Stomach smooth muscle (tissue), 2 donors: ENCODE data around the gene ADISSP.

Experiments
- H3K27ac ChIP-seq: one replicate; pipeline ENCODE4 v1.7.0; 2013; ENCODE audit warnings: mild to moderate bottlenecking, low read length, inconsistent platforms
- H3K27me3 ChIP-seq, 2 donors: one replicate each; pipeline ENCODE4 v1.7.0; 2013; ENCODE audit warnings: low read length in 2 of 2; ENCODE audit not compliant: insufficient read depth in 2 of 2, control insufficient read depth in 1 of 2
- H3K36me3 ChIP-seq, 2 donors: one replicate each; pipeline ENCODE4 v1.7.0; 2013; ENCODE audit warnings: low read length in 2 of 2; ENCODE audit not compliant: control insufficient read depth in 2 of 2, insufficient read depth in 2 of 2
- H3K4me1 ChIP-seq: one replicate; pipeline ENCODE4 v1.7.0; 2013; ENCODE audit warnings: low read length; ENCODE audit not compliant: control insufficient read depth, insufficient read depth
- H3K4me3 ChIP-seq, 2 donors: one replicate each; pipeline ENCODE4 v1.7.0; 2013; ENCODE audit warnings: low read length in 2 of 2
- H3K9ac ChIP-seq, 2 donors: one replicate each; pipeline ENCODE4 v1.7.0; 2013; ENCODE audit warnings: low read length in 2 of 2, mild to moderate bottlenecking in 1 of 2
- H3K9me3 ChIP-seq, 2 donors: one replicate each; pipeline ENCODE4 v1.7.0; 2013; ENCODE audit warnings: low read length in 2 of 2; ENCODE audit not compliant: control insufficient read depth in 2 of 2
- donor health status: healthy.
- donor health status: Pancreatic carcinoma.

ADISSP gene

GRCh38 chr20:3744806-3745685 is 22.5 kb downstream of the ADISSP start:
- no peak overlapping the region for H3K4me3 ChIP-seq

GRCh38 chr20:3744037-3744436 is 23.5 kb downstream of the ADISSP start:
- Histone ChIP-seq H3K27me3 (peaks cover 3 to 9% of the 10 kb centered on the region in 2 donors), H3K4me1 (peaks cover 9% of the 10 kb centered on the region), H3K9ac (no peak overlapping the region), H3K4me3 (no peak overlapping the region), H3K27ac (no peak overlapping the region), H3K36me3 (no peaks in the 10 kb centered on the region), H3K9me3 (no peaks in the 10 kb centered on the region)

More at GRCh38 chr20:3744806-3745685, 22.5 kb downstream of the ADISSP start:
- H3K36me3 ChIP-seq, result no peaks in the 10 kb centered on the region
- no peak overlapping the region for H3K9ac ChIP-seq
- H3K27me3 ChIP-seq, result peaks cover 3 to 8% of the 10 kb centered on the region in 2 donors
- no peak overlapping the region for H3K27ac ChIP-seq
- no peaks in the 10 kb centered on the region for H3K9me3 ChIP-seq
- peaks cover 7% of the 10 kb centered on the region for H3K4me1 ChIP-seq

GRCh38 chr20:3743251-3743650 is 24.3 kb downstream of the ADISSP start:
- Histone ChIP-seq H3K36me3 (no peaks in the 10 kb centered on the region), H3K27me3 (peaks cover 3 to 9% of the 10 kb centered on the region in 2 donors), H3K4me1 (peaks cover 5% of the 10 kb centered on the region), H3K9me3 (no peaks in the 10 kb centered on the region), H3K9ac (no peak overlapping the region), H3K27ac (no peak overlapping the region), H3K4me3 (no peak overlapping the region)

GRCh38 chr20:3741836-3742458 is 25.6 kb downstream of the ADISSP start:
- Histone ChIP-seq H3K36me3 (no peaks in the 10 kb centered on the region), H3K4me1 (peaks cover 5% of the 10 kb centered on the region), H3K9me3 (no peaks in the 10 kb centered on the region)

GRCh38 chr20:3740615-3741301 is 26.8 kb downstream of the ADISSP start:
- no peak overlapping the region for H3K4me3 ChIP-seq
- peaks cover 5% of the 10 kb centered on the region for H3K4me1 ChIP-seq
- H3K9ac ChIP-seq, result no peak overlapping the region
- H3K9me3 ChIP-seq, result no peaks in the 10 kb centered on the region
- H3K36me3 ChIP-seq, result no peaks in the 10 kb centered on the region
- no peak overlapping the region for H3K27ac ChIP-seq
- peaks cover 3 to 9% of the 10 kb centered on the region in 2 donors for H3K27me3 ChIP-seq

More at GRCh38 chr20:3741836-3742458, 25.6 kb downstream of the ADISSP start:
- no peak overlapping the region for H3K27ac ChIP-seq
- H3K9ac ChIP-seq, result no peak overlapping the region
- no peak overlapping the region for H3K4me3 ChIP-seq
- H3K27me3 ChIP-seq, result peaks cover 3 to 9% of the 10 kb centered on the region in 2 donors

- peaks cover 5% of the 10 kb centered on the region for H3K4me1 ChIP-seq
- no peak overlapping the region for H3K4me3 ChIP-seq
- H3K9me3 ChIP-seq, result no peaks in the 10 kb centered on the region
- peaks cover 3 to 9% of the 10 kb centered on the region in 2 donors for H3K27me3 ChIP-seq
- H3K27ac ChIP-seq, result no peak overlapping the region
- H3K9ac ChIP-seq, result no peak overlapping the region
- H3K36me3 ChIP-seq, result no peaks in the 10 kb centered on the region
Measured at GRCh38 chr20:3739926-3740451, 27.6 kb downstream of the ADISSP start.

GRCh38 chr20:3739054-3739925 is 28.3 kb downstream of the ADISSP start:
- Histone ChIP-seq H3K4me1 (peaks cover 8% of the 10 kb centered on the region), H3K9me3 (no peaks in the 10 kb centered on the region), H3K4me3 (no peak overlapping the region), H3K9ac (no peak overlapping the region), H3K36me3 (no peaks in the 10 kb centered on the region), H3K27ac (no peak overlapping the region), H3K27me3 (peaks cover 0 to 6% of the 10 kb centered on the region in 2 donors)

- Histone ChIP-seq H3K27ac (no peak overlapping the region), H3K9me3 (no peaks in the 10 kb centered on the region)
Measured at GRCh38 chr20:3738111-3739053, 29.2 kb downstream of the ADISSP start.

GRCh38 chr20:3735768-3736167 is 31.8 kb downstream of the ADISSP start:
- H3K4me1 ChIP-seq, result peaks cover 10% of the 10 kb centered on the region
- peaks cover 11 to 20% of the 10 kb centered on the region in 2 donors for H3K27me3 ChIP-seq
- no peak overlapping the region for H3K4me3 ChIP-seq
- no peak overlapping the region for H3K27ac ChIP-seq
- H3K36me3 ChIP-seq, result no peaks in the 10 kb centered on the region
- no peak overlapping the region for H3K9ac ChIP-seq
- H3K9me3 ChIP-seq, result no peaks in the 10 kb centered on the region

More at GRCh38 chr20:3738111-3739053, 29.2 kb downstream of the ADISSP start:
- H3K4me1 ChIP-seq, result peaks cover 10% of the 10 kb centered on the region
- H3K4me3 ChIP-seq, result no peak overlapping the region
- H3K36me3 ChIP-seq, result no peaks in the 10 kb centered on the region
- peaks cover 4% of the 10 kb centered on the region in 2 donors for H3K27me3 ChIP-seq
- H3K9ac ChIP-seq, result no peak overlapping the region
